GM18907 (cell line): ENCODE data around the gene BTBD6.

Source experiments
- ATAC-seq: cut with Tn5 transposase; IDR thresholded peaks from one replicate; pipeline ENCODE4 v1.9.1; 2021; ENCODE audit warnings: mild to moderate bottlenecking, moderate library complexity; ENCODE audit not compliant: unreplicated experiment

BTBD6 gene

GRCh38 chr14:105248368-105249181 is at the start of gene BTBD6:
Gene BTBD6 (plus strand): TSS chr14:105248533. CDS start chr14:105248712, 179 bp downstream.
- peak; percentile 79 for ATAC-seq

GRCh38 chr14:105198588-105198987 is 49.7 kb upstream of the BTBD6 start:
- no peak for ATAC-seq

GRCh38 chr14:105199093-105199492 is 49.2 kb upstream of the BTBD6 start:
- ATAC-seq, result no peak

DNA sequence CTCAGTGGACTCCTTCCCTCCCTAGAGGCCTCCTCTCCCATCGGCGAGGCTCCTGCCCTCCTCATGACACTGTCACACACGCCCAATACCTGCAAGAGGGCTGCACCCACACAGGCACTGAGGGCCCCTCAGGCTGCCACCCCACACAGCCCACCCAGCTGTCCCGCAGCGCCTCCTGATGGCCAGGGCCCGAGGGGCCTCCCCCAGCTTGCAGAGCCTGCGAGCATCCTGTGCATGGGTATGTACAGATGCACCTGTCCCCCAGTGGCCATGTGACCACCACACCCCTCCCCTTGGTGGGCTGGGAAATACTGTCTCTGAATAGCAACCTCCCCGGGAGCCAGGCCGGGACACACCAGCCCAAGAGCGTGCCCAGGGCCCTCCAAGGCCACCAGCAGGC is 48.3 kb upstream of the BTBD6 start:
- no peak for ATAC-seq

DNA sequence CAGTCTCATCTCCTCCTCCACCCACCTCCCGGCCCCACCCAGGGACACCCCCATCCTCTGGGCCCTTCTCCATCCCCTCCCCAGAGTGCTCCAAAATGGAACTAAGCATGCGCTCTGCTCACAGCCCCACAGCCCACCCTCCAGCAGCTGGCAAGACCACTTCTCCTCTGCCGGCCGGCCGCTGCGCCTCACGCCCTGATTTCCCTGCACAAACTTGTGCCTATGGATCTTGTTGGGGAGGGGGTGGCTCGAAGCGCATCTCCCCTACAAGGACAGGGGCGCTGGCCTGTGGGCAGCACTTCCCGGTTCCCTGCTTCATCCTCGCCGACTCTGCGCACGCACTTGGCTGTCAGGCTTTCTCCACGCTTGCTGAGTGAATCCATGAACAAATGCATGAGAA is 47.7 kb upstream of the BTBD6 start:
- no peak for ATAC-seq

- no peak for ATAC-seq
Observed at GRCh38 chr14:105201156-105201924, 47.0 kb upstream of the BTBD6 start.

DNA sequence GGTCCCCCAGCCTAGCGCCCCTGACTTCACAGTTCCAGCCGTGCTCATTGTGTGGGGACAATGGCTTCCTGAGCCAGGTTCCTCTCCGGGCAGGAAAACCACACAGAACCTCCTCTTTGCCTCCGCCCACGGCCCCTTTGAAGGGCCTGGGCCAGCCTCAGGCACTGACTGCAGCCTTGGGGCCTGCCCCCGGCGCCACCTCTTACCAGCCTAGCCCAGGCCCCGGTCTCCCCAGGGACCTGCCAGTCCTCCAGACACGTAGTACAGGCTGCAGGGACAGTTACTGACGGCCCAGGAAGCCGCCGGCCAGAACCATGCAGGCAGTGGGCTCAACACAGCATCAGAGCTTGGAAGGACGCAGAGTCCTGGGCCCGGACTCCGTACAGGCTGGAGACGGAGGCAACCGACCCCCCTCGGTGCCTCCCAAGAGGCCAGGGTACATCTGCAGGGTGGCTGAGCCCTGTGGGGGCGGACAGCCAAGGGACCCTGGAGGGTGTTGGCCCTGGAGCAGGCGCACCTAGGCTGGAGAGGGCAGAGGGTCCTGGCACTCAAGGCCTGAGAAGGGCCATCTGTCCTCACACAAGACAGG is 46.3 kb upstream of the BTBD6 start:
- no peak for ATAC-seq

DNA sequence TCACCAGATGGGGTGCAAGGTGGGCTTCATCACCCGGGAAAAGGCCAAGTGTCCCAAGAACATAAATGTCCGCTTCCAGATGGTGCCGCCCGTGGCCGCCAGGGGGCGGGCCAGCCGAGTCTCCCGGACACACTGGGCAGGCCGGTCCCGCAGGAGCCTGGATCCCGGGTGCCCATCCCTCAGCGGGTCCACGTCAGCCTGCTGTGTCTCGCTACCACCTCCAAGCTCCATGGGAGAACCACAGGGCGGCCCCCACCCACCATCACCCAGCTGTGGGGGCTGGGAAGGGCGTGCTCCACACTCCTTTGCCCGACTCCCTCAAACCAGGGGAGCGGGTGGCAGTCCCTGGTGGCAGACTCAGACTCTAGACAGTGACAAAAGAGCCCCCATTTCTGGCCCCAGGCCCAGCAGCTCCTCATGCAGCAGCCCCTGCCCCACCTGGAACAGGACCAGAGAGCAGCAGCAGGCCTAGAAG is 45.2 kb upstream of the BTBD6 start:
- no peak for ATAC-seq

- no peak for ATAC-seq
Observed at GRCh38 chr14:105203701-105204100, 44.6 kb upstream of the BTBD6 start.

DNA sequence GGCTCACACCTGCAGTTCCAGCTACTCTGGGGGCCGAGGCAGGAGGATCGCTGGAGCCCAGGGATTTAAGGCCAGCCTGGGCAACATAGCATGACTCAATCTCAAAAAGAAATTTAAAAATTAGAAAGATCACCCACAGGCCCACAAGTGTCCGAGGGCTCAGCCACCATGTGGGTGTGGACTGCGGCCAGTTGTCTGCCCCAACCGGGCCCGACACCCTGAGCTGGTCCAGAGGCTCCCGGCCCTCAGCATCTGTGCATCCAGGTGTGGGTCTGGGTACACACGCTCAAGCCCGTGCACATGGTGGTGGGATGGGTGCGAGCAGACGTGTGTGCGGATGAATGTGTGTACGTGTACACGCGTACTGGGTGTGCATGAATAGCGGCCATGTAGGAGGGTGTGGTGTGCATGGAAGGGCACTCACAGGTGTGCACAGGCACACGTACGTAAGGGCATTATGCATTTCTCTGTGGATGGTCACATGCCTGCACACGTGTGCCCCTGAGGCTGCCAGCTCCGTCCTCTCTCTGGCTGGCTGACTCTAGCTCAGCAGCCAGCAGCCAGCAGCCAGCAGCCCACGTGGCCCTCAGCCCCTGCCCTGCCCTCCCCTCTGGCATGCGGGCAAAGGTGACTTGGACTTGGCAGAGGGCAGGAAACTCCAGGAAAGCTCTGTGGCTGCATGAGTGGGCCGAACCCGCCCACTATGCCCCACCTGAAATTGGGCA is 44.0 kb upstream of the BTBD6 start:
- no peak for ATAC-seq

DNA sequence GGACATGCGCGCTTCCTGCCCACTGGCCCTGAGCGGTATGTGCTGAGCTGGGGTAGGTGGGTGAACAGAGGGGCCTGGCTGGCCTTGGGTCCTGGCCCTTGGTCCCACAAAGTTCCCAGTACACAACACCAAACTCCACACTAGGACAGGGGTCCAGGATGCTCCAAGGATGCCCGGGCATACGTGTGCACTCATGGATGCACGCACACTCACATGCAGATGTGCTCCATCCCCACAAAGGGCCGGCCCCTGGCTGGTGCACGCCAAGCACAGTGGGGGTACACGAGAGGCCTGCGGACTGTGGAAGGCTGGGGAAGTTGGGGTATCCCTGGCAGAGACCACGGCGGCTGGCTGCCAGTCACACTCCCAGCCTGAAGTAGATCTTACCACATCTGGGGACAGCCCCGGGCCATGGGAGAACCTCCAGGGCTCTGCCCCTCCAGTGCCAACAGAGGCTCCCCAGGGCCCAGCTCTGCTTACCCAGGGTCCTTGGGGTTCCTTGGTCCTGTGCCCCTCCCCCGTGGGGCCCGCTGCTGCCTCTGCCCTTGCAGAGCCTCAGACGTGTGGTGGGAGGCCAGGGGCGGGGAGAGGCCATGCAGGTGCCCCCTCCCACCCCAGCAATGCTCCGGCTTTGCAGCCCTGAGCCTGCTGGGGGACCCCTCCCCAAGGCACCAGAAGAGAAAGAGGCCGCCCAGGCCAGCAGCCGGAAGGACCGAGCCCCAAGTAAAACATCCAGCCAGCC is 43.2 kb upstream of the BTBD6 start:
- ATAC-seq, result no peak

DNA sequence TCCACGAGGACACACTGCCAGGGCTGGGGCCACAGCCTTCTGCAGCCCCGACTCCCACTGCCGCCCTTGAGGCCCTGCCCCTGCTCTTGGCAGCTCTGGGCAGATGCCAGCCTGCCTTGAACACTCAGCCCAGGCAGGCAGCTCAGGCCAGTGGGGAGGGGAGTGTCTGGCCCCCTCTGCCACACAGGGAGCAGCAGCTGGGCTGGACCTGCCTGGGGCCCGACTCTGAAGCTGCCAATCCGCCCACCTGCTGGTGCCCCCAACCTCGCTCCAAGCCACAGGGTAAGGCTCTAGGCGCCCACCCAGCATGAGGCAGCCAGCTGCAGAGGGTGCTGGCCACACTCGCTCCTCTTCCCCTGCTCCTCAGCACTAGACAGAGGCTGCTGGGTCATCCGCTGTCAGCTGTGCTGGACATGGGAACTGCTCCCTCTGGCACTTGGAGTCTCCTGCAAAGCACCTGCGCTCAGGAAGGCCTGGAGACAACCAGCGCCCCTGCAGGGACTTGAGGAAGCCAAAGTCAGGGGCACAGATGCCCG is 42.6 kb upstream of the BTBD6 start:
- ATAC-seq, result no peak

GRCh38 chr14:105206873-105207272 is 41.5 kb upstream of the BTBD6 start:
- ATAC-seq, result no peak

DNA sequence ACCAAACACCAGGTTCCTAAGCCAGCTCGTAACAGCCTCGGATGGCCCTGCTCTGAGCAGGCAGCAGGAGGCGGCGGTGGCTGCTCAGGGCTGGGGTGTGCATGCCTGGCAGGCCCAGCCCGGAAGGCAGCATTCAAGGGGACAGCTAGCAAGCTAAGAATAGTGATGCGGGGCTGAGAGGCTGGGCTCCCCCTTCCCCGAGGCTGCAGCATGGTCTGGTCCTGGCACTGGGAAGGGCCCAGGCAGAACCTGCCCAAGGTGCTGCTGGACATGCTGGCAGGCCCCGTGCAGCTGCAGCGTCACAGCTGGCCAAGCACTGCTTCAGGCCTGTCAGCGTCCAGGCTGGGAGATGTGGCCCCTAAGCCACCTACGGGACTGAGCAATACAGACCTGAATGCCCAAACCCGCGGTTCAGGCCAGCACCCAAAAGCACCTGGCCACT is 40.9 kb upstream of the BTBD6 start:
- no peak for ATAC-seq

DNA sequence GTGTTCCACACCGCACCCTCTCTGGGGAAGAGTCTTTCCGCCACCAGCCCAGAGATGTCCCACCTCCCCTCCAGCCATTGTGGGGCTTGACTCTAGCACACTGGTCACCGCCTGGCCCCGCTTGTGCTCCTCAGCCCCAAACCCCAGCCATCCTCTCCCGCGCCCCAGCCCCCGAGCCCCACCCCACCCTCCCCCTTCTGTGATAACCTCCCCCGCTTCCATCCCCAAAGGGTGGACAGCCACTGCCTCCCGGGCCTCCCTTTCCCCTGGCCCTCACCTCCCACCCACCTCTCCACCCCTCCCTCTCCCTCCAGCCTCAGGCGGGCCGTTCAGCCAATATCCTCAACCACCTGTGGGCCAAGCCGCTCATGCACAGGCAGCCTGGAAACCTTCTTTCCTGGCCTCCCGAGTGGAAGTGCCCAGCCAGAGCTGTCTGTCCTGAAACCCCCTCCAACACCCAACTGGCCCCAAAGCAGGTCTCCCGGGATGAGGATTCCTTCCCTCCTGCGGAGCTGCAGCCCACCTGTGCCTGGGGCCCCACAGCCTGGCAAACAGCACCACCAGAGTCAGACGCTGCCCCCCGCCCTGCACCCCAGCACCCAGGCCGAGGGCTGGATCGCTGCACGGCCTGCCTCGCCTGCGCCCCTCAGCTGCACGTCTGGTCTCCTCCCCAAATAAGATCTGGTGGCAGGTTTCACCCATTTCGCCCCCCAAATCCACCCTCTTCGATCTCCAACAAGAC is 40.2 kb upstream of the BTBD6 start:
- no peak for ATAC-seq

DNA sequence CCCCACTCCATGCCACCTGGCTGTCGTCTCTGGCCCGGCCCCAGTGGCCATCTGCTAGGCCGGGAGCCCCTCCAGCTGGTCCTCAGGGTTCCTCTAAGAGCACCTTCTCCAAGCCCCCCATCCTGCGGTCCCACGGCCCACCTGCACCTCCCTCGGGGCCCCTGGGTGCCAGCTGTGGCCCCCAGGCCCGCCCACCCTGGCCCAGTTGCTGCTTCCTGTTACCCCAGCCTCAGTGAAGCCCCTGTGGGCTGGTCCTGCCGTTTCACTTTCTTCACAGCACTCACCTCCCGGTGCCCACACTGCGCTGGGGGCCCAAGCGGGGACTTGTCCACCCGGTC is 39.6 kb upstream of the BTBD6 start:
- no peak for ATAC-seq

GRCh38 chr14:105209091-105209490 is 39.2 kb upstream of the BTBD6 start:
- ATAC-seq, result no peak

DNA sequence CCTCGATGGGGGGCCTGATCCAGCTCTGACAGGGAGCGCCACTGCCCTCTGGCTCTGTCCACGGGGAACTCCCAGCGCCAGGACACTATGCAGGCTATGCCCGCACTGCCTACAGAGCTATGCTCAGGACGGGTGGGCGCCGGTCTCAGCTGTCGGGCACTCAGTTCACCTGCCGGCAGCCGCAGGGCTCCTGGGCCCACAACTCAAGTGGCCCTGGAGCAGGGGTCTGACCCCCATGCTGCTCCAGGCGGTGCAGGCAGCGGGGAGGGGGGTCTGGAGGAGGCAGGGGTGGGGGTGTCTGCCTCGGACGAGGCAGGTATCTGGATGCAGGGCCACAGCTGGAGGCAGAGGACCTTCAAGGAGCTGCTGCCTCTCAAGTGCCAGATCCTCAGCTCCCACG is 38.7 kb upstream of the BTBD6 start:
- ATAC-seq, result no peak

DNA sequence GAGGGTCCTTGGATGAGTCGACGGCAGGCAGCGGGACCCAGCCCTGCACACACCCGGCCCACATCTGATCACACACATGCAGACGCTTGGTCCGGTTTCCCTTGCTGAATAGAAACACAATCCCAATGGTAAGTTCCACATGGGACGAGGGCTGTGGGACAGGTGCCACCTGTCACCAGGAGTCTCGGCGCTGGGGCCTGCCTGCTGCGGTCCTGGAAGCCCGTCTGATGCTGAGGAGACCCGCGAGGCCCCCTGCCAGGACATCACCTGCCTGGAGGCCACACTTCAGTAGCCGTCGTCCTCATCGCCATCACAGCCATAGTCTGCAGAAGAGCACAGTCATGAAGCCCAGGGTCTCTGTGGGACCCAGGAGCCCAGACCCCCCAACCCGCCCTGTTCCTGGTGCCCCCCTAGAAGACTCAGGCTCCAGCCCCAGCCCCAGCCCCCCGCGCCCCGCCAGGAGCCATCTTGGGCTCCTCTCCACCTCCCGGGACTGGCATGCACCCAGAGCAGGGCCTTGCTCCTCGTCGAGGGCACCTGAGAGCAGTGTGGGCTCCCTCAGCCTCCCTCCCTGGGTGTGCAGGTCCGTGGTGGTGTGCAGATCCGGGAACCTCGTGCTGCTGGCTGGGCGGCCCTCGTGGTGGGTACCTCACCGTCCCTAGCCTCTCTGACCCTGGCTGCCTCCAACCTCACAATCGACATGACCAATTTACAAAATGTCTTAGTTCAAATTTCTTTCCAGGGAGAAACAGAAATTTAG is 37.9 kb upstream of the BTBD6 start:
- ATAC-seq, result no peak
